ENCODE measurements around the gene F2RL2.
"Not testable (repeated sequence)": the region's sequence is repeated elsewhere in the genome, so short reads cannot be mapped to it uniquely, and the experiment has no call there.

Gene F2RL2

GRCh38 chr5:76617675-76618074 lies 5.5 kb downstream of the F2RL2 start:
- DNase-seq, result no peak

- no peak for DNase-seq
Measured at GRCh38 chr5:76617229-76617628, 6.0 kb downstream of the F2RL2 start.

GRCh38 chr5:76616206-76616605 lies 7.0 kb downstream of the F2RL2 start:
- DNase-seq, result no peak

- no peak for DNase-seq
Measured at GRCh38 chr5:76615759-76616158, 7.4 kb downstream of the F2RL2 start.

- no peak for DNase-seq
Measured at GRCh38 chr5:76612942-76613341, 10.3 kb downstream of the F2RL2 start.

GRCh38 chr5:76610196-76610595 lies 13.0 kb downstream of the F2RL2 start:
- no peak for DNase-seq

- no peak for DNase-seq
Measured at GRCh38 chr5:76608833-76609232, 14.4 kb downstream of the F2RL2 start.

- DNase-seq, result no peak
Measured at GRCh38 chr5:76607353-76607871, 15.8 kb downstream of the F2RL2 start.

- DNase-seq, result no peak
Measured at GRCh38 chr5:76606701-76607100, 16.5 kb downstream of the F2RL2 start.

GRCh38 chr5:76604838-76605237 lies 18.4 kb downstream of the F2RL2 start:
- DNase-seq, result no peak

- not testable (repeated sequence) for DNase-seq
Measured at GRCh38 chr5:76603991-76604390, 19.2 kb downstream of the F2RL2 start.

- no peak for DNase-seq
Measured at GRCh38 chr5:76602094-76602726, 21.0 kb downstream of the F2RL2 start.

- no peak for DNase-seq
Measured at GRCh38 chr5:76601470-76601869, 21.7 kb downstream of the F2RL2 start.

GRCh38 chr5:76600716-76601115 lies 22.5 kb downstream of the F2RL2 start:
- DNase-seq, result no peak

GRCh38 chr5:76598531-76598930 lies 24.7 kb downstream of the F2RL2 start:
- no peak for DNase-seq

GRCh38 chr5:76595755-76596481 lies 27.3 kb downstream of the F2RL2 start:
- no peak for DNase-seq

- no peak for DNase-seq
Measured at GRCh38 chr5:76594107-76594506, 29.1 kb downstream of the F2RL2 start.

GRCh38 chr5:76592692-76593091 lies 30.5 kb downstream of the F2RL2 start:
- no peak for DNase-seq

GRCh38 chr5:76591366-76591765 lies 31.8 kb downstream of the F2RL2 start:
- no peak for DNase-seq

GRCh38 chr5:76590027-76590426 lies 33.2 kb downstream of the F2RL2 start:
- no peak for DNase-seq

- DNase-seq, result no peak
Measured at GRCh38 chr5:76586531-76586930, 36.7 kb downstream of the F2RL2 start.

- no peak for DNase-seq
Measured at GRCh38 chr5:76585783-76586217, 37.4 kb downstream of the F2RL2 start.

GRCh38 chr5:76583163-76584047 lies 39.8 kb downstream of the F2RL2 start:
- DNase-seq, result no peak
